ENCODE results near the gene PTPRN2.
"Not testable (repeated sequence)": the region's sequence is repeated elsewhere in the genome, so short reads cannot be mapped to it uniquely, and the experiment has no call there.

PTPRN2 gene

DNA sequence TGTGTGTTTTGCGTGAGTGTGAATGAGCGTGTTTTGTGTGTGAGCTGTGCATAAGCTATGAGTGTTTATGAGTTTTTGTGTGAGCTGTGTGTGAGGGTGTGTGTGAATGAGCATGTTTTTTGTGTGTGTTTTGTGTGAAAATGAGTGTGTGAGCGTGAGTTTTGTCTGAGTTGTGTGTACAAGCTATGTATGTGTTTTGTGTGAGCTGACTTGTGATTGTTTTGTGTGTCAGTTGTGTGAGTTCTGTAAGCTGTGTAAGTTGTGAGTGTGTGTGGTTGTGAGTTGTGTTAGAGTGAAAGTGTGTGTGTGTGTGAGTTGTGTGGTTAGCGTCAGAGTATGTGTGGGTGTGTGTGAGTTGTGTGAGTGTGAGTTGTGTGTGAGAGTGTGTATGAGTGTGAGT is 343.2 kb downstream of the PTPRN2 start:
- DNase-seq: no peak

- peak; percentile 96 for DNase-seq
These were observed 345.7 kb downstream of the PTPRN2 start for GRCh38 chr7:158241919-158242318.

DNA sequence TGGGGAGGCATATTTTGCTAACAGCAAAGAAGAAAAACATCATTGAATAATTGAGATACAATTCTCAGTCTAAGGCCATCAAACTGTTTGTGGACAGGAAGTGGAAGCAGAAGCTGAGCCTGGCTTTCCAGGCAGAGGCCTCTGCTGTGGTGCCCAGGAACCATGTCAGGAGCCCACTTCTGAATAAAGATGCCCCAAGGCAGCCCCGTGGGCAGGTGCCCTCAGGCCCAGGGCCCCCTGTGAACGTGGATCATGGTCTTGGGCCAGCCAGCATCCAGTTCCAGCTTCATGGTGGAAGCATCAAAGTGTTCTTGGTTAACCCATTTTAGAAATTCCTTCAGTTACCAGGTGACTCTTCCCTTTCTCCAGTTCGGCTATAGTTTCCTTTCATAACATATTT is 346.8 kb downstream of the PTPRN2 start:
- no peak for DNase-seq

DNA sequence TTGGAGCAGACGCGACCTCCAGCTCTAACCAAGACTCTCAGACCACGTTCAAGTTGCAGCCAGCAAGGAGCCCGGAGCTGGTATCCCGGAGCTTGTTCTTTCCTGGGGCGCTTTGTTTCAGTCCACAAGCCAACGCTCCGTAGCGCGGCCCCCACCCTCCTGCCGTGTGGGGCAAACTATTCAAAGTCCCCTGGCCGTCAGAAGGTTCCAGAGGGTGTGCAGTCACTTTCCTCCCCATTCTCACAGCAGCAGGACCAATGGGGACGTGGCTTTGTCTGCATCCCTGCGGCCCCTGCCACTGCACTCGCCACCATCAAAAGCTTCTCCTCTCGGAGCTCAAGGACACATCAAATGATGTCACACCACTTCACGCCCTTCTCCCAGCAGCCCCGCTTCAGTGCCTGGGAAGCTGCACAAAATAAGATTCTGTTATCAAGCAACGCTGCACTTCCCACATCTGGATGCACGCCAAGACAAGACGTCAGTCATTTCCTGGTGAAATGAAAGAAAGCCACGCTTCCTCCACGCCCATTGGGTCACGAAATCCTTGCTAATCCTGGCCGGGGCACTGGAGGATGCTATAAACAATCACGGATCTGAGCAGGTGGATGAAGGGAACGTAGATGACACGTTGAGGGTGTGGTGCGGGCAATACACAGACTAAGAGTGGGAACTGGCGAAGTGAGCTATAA is 348.2 kb downstream of the PTPRN2 start:
- peak; percentile 99 for DNase-seq

DNA sequence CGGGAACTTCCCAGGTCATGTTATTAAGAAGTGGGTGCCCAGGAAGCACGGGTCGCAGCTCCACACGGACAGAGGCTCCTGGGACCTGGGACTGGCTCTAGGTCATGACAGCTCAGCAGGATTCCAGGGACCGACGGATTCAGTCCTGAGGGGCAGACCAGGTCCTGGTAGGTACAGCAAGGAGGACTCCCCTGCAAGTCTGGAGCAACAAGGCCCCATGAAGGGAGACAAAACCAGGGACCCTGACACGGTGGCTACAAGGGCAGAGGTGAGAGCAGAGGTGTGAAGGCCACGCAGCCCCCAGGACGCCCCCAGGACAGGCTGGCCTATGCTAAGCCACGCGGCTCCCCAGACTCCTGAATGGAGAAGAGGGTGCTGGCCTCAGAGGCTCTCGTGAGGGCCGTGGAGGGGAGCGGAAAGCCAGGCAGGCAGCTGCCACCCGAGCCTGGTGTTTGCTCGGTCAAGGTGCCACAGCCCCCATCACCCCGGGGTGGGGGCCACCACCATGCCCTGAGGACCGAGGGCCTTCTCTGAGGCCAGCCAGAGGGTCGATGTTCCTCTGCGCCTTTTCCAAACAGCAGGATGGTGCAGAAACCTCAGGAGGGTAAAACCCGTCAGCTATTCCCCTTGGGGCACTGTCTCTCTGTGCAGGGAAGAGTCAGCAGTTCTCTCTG is 348.9 kb downstream of the PTPRN2 start:
- peak; percentile 59 for DNase-seq

- peak; percentile 72 for DNase-seq
These were observed 349.8 kb downstream of the PTPRN2 start for GRCh38 chr7:158237672-158238335.

GRCh38 chr7:158236400-158236799 is 351.2 kb downstream of the PTPRN2 start:
- peak; percentile 66 for DNase-seq

GRCh38 chr7:158235862-158236261 is 351.8 kb downstream of the PTPRN2 start:
- peak; percentile 73 for DNase-seq

DNA sequence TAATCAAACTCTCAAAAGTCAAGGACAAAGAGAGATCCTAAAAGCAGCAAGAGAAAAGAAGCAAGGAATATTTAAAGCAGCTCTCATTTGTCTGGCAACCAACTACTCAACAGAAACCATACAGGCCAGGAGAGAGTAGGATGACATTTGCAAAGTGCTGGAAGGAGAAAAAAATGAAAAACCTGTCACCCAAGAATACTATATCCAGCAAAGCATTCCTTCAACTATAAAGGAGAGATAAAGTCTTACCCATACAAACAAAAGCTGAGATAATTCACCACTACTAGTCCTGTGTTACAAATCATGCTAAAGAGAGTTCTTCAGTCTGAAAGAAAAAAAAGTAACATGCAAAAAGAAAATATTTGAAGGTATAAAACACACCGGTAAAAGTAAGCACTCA is 357.7 kb downstream of the PTPRN2 start:
- no peak for DNase-seq

DNA sequence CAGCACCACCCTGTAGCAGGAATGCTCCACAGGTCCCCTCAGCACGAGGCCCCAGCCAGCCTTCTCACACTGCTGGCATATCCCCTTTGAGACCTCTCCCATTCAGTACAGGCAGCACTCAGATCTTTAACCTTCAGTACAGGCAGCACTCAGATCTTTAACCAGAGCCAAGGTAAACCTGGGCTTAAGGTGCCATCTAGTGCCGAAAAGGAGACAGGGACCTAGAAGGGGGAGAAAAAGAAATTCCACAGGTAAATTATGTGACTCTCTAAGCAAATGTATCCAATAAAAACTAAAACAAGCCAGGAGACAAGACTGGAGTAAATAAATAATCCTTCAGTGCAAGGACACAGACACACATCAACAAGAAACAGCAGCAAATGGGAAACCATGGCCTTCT is 358.6 kb downstream of the PTPRN2 start:
- DNase-seq: peak; percentile 6

- DNase-seq: no peak
These were observed 359.5 kb downstream of the PTPRN2 start for GRCh38 chr7:158228131-158228530.

GRCh38 chr7:158227258-158227984 is 360.2 kb downstream of the PTPRN2 start:
- no peak for DNase-seq

GRCh38 chr7:158216198-158216597 is 371.4 kb downstream of the PTPRN2 start:
- no peak for DNase-seq

DNA sequence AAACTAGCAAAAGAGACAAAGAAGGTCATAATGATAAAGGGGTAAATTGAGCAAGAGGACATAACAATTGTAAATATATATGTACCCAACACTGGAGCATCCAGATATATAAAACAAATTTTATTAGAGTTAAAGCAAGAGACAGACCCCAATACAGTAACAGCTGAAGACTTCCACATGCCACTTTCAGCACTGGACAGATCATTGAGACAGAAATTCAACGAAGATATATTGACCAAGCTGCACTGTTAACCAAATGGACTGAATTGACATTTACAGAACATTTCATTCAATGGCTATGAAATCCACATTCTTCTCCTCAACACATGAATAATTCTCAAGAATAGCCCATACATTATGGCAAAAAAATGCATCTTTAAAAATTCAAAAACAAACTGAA is 378.2 kb downstream of the PTPRN2 start:
- no peak for DNase-seq

- DNase-seq: no peak
These were observed 381.3 kb downstream of the PTPRN2 start for GRCh38 chr7:158206341-158206740.

- no peak for DNase-seq
These were observed 383.2 kb downstream of the PTPRN2 start for GRCh38 chr7:158204453-158204852.

- not testable (repeated sequence) for DNase-seq
These were observed 383.7 kb downstream of the PTPRN2 start for GRCh38 chr7:158203948-158204347.

- no peak for DNase-seq
These were observed 393.2 kb downstream of the PTPRN2 start for GRCh38 chr7:158194365-158194900.

DNA sequence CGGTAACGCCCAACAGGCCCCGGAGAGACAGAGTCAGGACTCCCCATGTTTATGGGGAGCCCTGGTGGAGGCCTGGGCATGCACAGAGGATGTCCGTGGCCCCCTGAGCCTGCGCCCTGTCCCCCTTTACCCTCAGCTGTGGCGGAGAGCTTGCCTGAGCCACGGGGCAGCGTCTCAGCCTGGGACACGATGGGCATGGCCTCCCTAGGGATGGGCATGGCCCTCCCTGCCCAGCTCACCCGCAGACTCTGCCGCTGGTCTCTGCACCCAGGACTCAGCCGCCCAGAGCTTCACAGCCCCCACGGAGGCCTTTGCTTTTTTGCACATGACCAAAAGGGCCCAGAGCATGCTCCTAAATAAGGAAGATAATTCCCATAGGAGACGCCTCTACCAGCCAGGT is 394.2 kb downstream of the PTPRN2 start:
- DNase-seq: no peak

GRCh38 chr7:158192956-158193355 is 394.7 kb downstream of the PTPRN2 start:
- DNase-seq: no peak

GRCh38 chr7:158192184-158192835 is 395.3 kb downstream of the PTPRN2 start:
- no peak for DNase-seq

DNA sequence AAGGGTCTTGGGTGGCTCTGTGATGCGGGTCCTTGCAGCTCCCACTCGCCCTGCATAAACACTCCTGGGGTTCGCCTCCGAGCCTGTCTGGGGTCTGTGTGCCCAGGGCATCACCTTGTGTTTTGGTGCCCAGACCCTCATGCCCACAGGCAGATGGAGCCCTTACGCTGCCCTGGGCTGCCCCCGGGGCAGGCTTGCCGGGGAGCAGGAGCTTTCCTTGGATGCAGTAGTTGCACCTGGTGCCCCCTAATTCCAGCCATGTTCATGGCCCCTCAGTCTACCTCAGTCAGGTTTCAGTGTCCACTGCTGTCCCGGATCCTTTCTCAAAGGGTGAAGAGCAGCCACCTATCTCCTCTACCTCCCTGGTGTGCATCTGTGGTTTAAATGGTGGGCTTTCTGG is 396.0 kb downstream of the PTPRN2 start:
- DNase-seq: no peak

DNA sequence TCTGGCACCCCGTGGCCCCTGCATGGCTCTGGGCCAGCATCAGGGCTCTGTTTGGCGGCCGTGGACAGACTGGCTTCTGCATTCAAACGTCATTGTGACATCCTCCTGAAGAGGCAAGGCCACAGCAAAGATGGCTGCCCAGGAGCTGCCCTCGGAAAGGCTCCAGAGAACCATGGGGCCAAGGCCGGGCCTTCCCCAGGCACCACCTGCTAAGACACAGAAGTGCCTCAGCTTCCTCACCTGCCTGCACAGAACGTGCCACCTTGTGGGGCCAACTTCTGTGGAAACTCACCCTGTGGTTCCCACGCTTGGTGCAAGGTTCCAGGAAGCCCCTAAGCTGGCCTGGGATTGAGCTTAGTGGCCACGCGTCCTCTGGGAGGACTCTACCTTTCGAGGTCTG is 396.9 kb downstream of the PTPRN2 start:
- no peak for DNase-seq
